GM12865 (cell line): ENCODE measurements around the gene ACTL7A.

Experiments used
- DNase-seq: peaks from one replicate; pipeline ENCODE4 v3.0.0; 2010; ENCODE audit warnings: low read depth
- H3K4me3 ChIP-seq: 2 replicates; pipeline ENCODE4 v1.5.1; 2011; ENCODE audit warnings: mild to moderate bottlenecking, low read depth, low read length, control low read depth
- TF ChIP-seq, protein P1 (sequence below): IDR thresholded peaks from 2 replicates; pipeline ENCODE4 v1.5.1; 2011; ENCODE audit warnings: low read length, control low read depth, low read depth, inconsistent platforms; ENCODE audit not compliant: insufficient read depth; ENCODE audit errors: missing control alignments

ACTL7A gene

GRCh38 chr9:108874058-108874788 lies 12.2 kb downstream of the ACTL7A start:
- DNase-seq = peak; percentile 34
- TF ChIP-seq, protein P1, sequence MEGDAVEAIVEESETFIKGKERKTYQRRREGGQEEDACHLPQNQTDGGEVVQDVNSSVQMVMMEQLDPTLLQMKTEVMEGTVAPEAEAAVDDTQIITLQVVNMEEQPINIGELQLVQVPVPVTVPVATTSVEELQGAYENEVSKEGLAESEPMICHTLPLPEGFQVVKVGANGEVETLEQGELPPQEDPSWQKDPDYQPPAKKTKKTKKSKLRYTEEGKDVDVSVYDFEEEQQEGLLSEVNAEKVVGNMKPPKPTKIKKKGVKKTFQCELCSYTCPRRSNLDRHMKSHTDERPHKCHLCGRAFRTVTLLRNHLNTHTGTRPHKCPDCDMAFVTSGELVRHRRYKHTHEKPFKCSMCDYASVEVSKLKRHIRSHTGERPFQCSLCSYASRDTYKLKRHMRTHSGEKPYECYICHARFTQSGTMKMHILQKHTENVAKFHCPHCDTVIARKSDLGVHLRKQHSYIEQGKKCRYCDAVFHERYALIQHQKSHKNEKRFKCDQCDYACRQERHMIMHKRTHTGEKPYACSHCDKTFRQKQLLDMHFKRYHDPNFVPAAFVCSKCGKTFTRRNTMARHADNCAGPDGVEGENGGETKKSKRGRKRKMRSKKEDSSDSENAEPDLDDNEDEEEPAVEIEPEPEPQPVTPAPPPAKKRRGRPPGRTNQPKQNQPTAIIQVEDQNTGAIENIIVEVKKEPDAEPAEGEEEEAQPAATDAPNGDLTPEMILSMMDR = no peak
- H3K4me3 ChIP-seq = no peak overlapping the region

DNA sequence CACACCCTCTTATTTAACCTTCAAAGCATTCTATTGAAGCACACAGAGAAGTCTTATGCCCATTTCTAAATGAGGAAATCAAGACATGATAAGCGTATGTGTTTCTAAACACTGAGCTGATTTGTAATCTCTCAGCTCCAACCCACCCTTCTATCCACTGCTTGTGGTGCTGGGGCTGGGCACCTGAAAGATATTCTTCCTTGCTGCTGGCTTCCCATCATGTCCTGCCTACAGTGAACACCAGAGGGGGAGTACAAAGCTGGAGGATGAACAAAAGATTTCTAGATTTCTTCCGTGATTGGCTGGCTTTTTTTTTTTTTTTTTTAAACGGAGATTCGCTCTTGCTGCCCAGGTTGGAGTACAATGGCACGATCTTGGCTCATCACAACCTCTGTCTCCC lies 14.4 kb downstream of the ACTL7A start:
- no peak for DNase-seq
- H3K4me3 ChIP-seq = no peak overlapping the region
- TF ChIP-seq, protein P1 = no peak

- TF ChIP-seq, protein P1 = no peak
- H3K4me3 ChIP-seq = no peak overlapping the region
- DNase-seq = no peak
Measured at GRCh38 chr9:108877524-108877923, 15.5 kb downstream of the ACTL7A start.

GRCh38 chr9:108880738-108881316 lies 18.8 kb downstream of the ACTL7A start:
- TF ChIP-seq, protein P1 = no peak
- no peak overlapping the region for H3K4me3 ChIP-seq
- no peak for DNase-seq

- no peak overlapping the region for H3K4me3 ChIP-seq
- TF ChIP-seq, protein P1 = no peak
- no peak for DNase-seq
Measured at GRCh38 chr9:108882052-108882888, 20.2 kb downstream of the ACTL7A start.

DNA sequence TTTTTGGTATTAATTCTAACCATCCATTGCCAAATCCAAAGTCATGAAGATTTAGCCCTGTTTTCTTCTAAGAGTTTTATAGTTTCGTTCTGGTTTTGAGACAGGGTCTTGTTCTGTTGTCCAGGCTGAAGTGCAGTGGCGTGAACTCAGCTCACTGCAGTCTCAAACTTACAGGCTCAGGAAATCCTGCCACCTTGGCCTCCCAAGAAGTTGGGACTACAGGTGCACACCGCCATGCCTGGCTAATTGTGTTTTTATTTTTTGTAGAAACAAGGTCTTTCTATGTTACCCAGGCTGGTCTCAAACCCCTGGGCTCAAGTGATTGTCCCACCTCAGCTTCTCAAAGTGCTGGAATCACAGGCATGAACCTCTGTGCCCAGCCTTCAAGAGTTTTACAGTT lies 21.0 kb downstream of the ACTL7A start:
- DNase-seq = no peak
- TF ChIP-seq, protein P1 = no peak
- no peak overlapping the region for H3K4me3 ChIP-seq
